DND-41 (cell line): ENCODE results near the gene DGKI.

Experiments
- EZH2 ChIP-seq: IDR thresholded peaks from 3 replicates; pipeline ENCODE4 v1.6.1; 2012; ENCODE audit warnings: borderline replicate concordance, low read depth, mild to moderate bottlenecking, moderate library complexity, low read length, inconsistent platforms; ENCODE audit not compliant: severe bottlenecking
- TF ChIP-seq, protein P1 (sequence below): IDR thresholded peaks from 2 replicates; pipeline ENCODE4 v1.5.1; 2012; ENCODE audit warnings: borderline replicate concordance, low read length, moderate library complexity, mild to moderate bottlenecking; ENCODE audit not compliant: poor library complexity, severe bottlenecking; ENCODE audit errors: extremely low read depth

DNA sequence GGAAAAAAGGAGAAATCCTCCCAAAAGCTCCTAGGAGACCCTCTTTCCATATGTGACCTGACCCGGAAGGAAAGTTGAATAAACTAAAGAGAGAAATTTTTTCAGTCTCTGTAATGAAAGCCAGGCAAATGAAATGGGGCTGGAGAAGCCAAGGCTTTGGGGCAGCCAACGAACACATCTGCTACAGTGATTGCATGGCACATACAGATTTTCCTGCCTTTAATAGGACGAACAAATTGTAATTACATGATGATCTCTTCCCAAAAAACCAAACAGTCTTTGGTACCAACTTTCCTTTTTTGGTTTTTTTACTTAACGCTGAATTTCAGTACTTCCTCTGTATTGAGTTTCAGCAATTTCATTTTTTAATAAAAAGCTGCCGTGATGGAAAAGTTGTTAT, 479.8 kb downstream of the DGKI start:
- TF ChIP-seq, protein P1, sequence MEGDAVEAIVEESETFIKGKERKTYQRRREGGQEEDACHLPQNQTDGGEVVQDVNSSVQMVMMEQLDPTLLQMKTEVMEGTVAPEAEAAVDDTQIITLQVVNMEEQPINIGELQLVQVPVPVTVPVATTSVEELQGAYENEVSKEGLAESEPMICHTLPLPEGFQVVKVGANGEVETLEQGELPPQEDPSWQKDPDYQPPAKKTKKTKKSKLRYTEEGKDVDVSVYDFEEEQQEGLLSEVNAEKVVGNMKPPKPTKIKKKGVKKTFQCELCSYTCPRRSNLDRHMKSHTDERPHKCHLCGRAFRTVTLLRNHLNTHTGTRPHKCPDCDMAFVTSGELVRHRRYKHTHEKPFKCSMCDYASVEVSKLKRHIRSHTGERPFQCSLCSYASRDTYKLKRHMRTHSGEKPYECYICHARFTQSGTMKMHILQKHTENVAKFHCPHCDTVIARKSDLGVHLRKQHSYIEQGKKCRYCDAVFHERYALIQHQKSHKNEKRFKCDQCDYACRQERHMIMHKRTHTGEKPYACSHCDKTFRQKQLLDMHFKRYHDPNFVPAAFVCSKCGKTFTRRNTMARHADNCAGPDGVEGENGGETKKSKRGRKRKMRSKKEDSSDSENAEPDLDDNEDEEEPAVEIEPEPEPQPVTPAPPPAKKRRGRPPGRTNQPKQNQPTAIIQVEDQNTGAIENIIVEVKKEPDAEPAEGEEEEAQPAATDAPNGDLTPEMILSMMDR, result no peak
- no peak for TF ChIP-seq EZH2
